CD4-positive, alpha-beta T cell treated with Interleukin-15 for 4 hours (primary cell): ENCODE measurements around the gene TENT4B.
A peak's percentile ranks its signal among the peaks of the same experiment; 100 is the strongest.
"Not testable (repeated sequence)": the region's sequence is repeated elsewhere in the genome, so short reads cannot be mapped to it uniquely, and the experiment has no call there.

Experiments
- DNase-seq: peaks from one replicate; pipeline ENCODE4 v3.0.0-alpha.2; 2020; ENCODE audit warnings: low spot score

Gene TENT4B

DNA sequence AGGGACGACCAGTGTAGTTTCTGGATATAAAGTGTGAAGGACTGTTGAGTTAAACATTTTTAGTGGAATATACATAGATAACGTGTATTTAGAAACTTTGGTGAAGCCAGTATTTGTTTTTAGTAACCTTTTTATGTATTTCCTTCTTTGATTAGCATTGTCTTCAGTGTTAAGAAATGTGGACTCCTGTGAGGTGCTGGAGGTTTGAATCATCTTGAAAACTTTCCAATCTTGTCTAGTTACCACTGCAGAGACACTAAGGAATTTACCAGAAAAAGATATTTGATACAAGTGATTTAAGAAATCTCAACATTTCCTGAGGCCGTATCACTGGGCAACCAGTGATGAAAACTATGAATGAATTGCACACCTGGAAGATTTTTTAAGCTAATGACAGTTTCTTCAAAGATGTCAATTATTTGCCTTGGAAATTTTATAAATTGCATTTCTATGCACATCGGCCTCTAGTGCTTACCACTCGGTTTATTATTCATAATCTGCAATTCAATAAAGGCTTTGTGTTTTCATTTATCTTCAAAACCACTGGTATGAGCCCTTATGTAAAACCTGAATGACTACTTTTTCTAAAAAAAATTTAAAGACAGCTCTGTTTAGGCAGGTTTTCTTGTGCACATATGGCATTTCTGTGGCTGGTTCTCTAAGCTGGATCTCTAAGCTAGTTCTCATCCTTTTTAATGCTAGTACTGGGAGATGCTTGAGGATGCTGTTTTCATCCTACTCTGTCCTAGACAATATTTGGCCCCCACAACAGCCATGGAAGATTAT is 81.9 kb downstream of the TENT4B start:
- DNase-seq = no peak

DNA sequence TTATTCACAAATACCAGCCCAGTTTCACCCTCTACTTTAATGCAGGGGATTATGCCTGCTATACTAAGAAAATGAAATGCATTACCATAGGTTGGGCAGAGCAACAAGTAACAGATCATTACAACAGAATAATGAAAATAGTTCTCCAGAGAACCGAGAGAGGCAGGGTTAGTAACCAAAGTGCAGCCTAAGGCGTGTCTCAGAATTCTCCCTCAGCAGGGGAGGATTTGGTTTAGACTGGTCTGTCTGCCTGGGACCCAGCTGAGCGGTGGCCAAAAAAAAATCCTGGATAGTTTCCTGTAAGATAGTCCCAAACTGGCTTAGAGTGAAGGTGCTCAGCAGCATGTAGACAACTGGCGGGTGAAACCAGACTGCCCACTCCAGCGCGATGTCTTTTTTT is 82.5 kb downstream of the TENT4B start:
- no peak for DNase-seq

GRCh38 chr16:50238314-50238713 is 85.2 kb downstream of the TENT4B start:
- no peak for DNase-seq

- no peak for DNase-seq
These were observed 85.8 kb downstream of the TENT4B start for GRCh38 chr16:50238868-50239301.

DNA sequence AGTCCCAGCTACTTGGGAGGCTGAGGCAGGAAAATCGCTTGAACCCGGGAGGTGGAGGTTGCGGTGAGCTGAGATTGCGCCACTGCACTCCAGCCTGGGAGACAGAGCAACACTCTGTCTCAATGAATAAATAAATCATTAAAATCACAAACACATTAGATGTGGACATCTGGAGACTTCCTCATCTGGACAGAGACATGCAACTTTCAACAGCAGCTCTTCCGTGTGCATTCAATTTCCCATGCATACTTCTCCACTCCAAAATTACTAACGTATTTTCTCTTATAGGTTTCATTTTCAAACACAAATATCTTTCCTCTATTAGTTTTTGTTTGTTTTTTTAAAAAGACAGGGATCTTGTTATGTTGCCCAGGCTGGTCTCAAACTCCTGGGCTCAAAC is 89.9 kb downstream of the TENT4B start:
- DNase-seq = not testable (repeated sequence)

- DNase-seq = no peak
These were observed 91.0 kb downstream of the TENT4B start for GRCh38 chr16:50244140-50244503.

DNA sequence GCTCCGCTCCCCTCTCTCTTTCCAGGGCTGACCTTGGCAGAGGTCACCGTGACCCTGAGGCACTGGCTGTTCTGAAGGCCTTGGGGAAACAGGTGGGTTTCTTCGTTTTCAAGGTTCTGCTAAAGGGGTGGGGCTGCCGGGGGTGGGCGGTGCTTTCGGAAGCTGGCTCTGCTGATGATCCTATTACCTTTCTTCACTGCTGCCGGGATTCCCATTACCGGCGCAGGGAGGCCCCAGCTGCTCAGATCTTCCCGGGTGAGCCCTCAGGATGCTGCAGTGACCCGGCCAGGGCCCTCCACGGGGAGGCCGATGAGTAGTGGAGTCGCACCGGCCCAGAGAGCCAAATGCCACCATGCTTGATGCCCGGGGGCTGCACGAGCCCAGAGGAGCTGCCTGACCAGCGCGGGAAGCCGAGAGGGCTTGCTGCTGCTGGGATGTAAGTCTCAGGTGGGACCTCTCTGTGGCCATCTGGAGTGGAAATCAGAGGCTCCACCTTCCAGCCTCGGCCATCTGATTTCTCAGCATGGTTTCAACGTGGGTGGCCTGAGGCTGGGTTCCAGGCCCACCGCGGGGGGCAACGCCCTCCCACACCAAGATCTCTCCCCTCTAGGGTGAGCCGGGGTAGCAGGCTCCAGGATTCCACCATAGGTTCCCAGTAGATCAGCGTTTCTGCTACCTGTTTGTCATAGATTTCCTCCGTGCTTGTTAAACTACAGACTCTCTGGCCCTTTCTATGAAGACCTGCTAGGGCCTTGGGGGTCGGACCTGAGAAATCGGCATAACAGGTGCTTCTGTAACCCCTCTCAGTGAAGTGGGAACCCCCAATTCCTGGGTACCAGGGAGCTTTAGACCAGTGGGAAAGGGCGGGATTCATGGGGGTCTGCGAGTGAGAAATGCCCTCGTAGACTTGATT is 91.7 kb downstream of the TENT4B start:
- DNase-seq = no peak

DNA sequence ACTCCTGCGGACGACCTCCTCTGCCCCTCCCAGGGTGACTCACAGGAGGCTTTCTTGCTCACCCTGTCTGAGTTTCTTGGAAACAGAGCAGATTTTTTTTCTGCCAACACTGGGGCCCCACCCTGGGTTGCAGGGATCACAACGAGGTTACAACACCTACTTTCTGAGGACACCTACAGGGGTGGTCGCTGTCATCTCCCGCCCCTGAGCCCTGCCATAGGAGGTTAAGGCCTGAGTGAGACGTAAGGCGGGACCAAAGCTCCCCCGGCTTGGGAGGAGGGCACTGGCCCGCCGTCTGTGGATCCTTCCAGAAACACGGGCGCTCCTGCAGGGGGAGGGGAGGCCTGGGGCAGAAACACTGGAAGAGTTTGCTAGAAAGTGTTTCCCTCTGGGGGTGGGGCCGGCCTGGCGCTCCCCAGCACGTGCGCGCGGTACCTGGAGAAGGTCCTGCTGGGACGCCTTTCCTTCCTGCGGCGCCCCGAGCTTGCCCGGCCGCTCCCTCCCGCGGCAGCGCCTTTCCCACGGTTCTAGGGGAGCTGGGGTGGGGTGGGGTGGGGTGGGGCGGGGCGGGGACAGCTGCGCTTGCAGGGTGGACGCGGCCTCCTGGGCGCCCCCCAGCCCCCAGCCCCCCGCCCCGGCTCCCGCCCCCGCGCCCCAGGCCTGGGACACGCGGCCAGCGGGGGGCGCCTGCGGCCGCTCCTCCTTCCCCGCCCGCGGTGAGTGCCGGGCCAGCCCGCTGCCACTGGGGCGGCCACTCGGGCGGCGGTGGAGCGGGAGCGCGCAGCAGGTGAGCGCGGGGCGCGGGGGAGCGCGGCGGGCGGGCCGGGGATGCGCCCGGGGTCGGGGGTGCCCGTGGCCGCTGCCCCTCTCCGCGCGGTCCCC is 92.6 kb downstream of the TENT4B start:
- DNase-seq = peak; percentile 89

DNA sequence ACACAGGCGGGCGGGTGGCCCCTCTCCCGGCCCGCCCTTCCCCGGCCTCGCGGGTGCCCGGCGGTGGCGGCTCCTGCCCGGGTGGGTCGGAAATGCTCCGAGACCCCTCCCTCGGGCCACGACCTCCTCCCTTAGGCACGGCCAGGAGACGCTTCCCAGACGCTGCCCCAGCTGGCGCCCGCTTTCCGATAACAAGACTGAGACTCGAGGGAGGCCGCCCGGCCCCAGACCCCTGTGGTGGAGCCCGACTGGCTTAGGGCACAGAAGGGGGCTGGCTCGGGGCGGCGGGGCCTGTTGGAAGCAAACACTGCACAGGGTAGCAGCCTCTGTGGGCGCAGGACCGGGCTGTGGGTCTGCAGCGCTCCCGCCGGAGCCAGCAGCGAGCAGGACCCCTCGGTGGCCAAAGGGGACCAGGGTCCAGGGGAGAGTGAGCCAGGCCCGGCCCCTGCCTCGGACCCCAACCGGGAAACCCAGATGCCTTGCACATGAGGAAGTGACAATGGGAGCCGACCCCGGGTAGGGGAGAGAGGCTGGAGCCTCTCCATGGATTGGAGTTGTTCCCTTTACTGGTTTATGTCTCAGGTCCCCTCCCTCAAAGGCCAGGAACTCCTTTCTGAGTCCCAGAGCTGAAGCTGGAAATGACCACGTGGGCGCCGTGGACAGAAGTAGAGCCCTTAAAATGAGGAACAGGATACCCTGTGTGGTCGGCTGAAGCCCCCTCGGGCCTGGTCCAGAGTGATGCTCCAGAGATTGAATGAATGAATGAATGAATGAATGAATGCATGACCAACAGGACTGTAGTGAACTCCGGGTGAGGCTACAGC is 93.4 kb downstream of the TENT4B start:
- no peak for DNase-seq

- no peak for DNase-seq
These were observed 94.2 kb downstream of the TENT4B start for GRCh38 chr16:50247123-50247905.

DNA sequence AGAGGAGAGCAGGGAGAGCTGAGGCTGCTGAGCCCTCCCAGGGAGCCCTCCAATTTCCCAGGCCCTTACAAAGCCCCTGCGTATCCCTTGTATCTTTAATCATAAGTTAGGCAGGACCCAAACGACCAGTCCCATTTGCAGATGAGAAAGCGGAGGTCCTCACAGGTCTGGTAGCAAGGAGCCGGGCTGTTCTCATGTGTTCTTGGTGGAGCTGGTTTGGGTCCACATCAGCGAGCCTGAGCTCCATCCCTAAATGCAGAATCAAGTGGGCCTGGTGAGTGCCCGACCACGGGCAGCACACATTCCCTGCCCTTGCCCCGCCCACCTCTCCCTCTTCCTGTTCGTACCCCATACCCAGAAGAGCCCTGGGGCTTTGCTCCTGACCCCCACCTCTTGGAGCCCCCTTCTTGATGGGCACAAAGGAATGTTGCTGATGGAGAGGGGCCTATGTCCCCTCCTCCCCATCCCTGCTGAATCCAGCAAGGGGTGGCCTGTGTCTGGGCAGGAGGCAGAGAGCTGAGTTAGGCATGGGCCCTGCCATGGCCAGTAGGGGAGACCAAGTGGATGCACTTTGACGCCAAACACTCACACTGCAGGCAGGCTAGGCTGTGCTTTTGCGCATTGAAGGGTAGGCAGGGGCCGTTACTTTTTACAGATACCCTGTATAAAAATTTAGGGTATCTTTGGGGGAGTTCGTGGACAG is 95.0 kb downstream of the TENT4B start:
- no peak for DNase-seq

GRCh38 chr16:50248845-50249244 is 95.7 kb downstream of the TENT4B start:
- DNase-seq = no peak

- no peak for DNase-seq
These were observed 98.4 kb downstream of the TENT4B start for GRCh38 chr16:50251375-50252081.

- DNase-seq = no peak
These were observed 99.0 kb downstream of the TENT4B start for GRCh38 chr16:50252082-50252611.

DNA sequence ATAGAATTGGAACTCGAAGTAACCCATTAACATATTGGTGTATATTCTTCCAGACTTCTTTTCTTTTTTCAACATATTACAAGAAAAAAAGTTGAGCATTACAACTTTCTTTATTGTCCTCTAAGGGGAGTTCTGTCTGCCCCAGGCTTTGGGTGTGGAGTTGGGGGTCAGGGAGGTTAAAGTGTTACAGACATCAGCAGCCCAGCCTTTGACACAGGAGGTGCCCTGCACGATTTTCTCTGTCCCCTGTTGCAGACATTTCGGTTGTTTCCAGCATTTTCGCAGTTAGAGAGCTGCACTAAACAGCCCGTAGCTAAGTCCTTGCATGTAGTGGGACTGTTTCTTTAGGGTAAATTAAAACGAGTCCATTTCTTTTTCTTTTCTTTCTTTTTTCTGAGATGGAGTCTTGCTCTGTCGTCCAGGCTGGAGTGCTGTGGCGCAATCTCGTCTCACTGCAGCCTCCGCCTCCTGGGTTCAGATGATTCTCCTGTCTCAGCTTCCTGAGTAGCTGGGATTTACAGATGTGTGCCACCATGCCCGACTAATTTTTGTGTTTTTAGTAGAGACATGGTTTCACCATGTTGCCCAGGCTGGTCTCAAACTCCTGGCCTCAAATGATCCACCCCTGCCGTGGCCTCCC is 99.9 kb downstream of the TENT4B start:
- DNase-seq = no peak

DNA sequence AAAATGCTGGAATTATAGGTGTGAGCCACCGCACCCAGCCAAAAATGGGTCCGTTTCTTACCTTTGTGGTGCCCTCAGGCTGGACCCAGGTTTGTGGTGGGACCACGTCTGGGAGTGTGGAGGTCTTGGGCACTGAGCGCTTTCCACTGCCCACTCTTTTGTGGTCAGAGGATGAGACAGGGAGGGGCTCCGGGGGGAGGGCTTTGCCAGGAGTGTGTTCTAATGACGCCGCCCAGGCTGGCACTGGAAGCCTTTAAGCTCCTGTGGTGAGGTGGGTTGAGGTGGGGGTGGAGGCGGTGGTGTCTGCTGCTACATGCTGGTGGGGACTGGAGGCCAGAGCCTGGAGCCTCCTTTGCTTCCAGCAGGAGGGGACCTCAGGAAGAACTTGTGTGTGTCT is 100.4 kb downstream of the TENT4B start:
- no peak for DNase-seq

DNA sequence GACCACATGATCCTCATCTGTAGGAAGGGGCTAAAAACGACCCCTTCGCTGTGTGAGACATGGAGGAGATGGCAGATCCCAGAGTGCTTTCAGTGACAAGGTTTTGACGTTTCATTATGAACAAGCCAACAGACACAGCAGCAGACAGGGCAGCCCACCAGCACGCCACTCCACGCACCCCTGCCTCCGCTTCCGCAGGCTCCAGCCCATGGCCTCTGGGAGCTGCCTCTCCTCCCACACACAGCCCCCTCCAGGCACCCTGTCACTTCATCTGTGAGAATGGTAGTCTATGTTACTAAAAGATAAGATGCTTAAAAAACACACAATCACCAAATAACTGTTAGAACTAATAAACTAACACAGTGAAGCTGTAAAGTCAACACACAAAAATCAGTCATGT is 101.0 kb downstream of the TENT4B start:
- DNase-seq = no peak

GRCh38 chr16:50255538-50255937 is 102.4 kb downstream of the TENT4B start:
- DNase-seq = no peak
